Heart left ventricle (tissue), 16 donors: ENCODE data around the gene SUMO3. TPM values are rescaled to one million over a fixed set of nuclear protein-coding genes. Genes with fewer than 3 reads are reported as not detected.

ENCODE experiments used
- ATAC-seq, 4 donors: fragments of 200-7000 bp; cut with Tn5 transposase; one replicate each; pipeline ENCODE4 v1.9.1; 2020 to 2022; ENCODE audit warnings: moderate library complexity in 4 of 4, mild to moderate bottlenecking in 3 of 4, moderate number of reproducible peaks in 1 of 4
- DNase-seq, 5 donors: peaks; one replicate each; pipeline ENCODE4 v3.0.0-alpha.2; 2020
- H3K27ac ChIP-seq, 12 donors: fragments of 200-600 bp; sonication (generic) in 4 of 12; one replicate each; pipeline versions ENCODE4 v1.5.0 to v1.8.0; 2016 to 2022; ENCODE audit warnings: mild to moderate bottlenecking in 2 of 12
- H3K27me3 ChIP-seq, 9 donors: fragments of 200-600 bp; sonication (generic) in 2 of 9; one replicate each; pipeline versions ENCODE4 v1.5.1 to v1.8.0; 2016 to 2022; ENCODE audit warnings: mild to moderate bottlenecking in 3 of 9
- H3K36me3 ChIP-seq, 9 donors: fragments of 200-600 bp; sonication (generic) in 2 of 9; one replicate each; pipeline versions ENCODE4 v1.5.0 to v1.8.0; 2018 to 2022; ENCODE audit warnings: mild to moderate bottlenecking in 2 of 9
- H3K4me1 ChIP-seq, 12 donors: fragments of 200-600 bp; sonication (generic) in 4 of 12; one replicate each; pipeline versions ENCODE4 v1.5.0 to v1.8.0; 2016 to 2022; ENCODE audit warnings: mild to moderate bottlenecking in 3 of 12
- H3K4me3 ChIP-seq, 12 donors: fragments of 200-600 bp; sonication (generic) in 4 of 12; one replicate each; pipeline versions ENCODE4 v1.5.0 to v1.8.0; 2017 to 2022; ENCODE audit warnings: mild to moderate bottlenecking in 9 of 12, moderate library complexity in 4 of 12
- H3K9me3 ChIP-seq, 12 donors: fragments of 200-600 bp; sonication (generic) in 4 of 12; one replicate each; pipeline versions ENCODE4 v1.5.0 to v1.8.0; 2016 to 2022; ENCODE audit warnings: mild to moderate bottlenecking in 1 of 12
- CTCF ChIP-seq, 12 donors: fragments of 200-600 bp; sonication (generic) in 4 of 12; IDR thresholded peaks; one replicate each; pipeline versions ENCODE4 v1.5.0 to v1.8.0; 2018 to 2022; ENCODE audit warnings: antibody characterized with exemption in 12 of 12, mild to moderate bottlenecking in 5 of 12
- POLR2A ChIP-seq, 2 donors: fragments of 450-650 bp; IDR thresholded peaks; one replicate each; pipeline ENCODE4 v1.6.1; 2017; ENCODE audit warnings: antibody characterized with exemption in 2 of 2, mild to moderate bottlenecking in 2 of 2, moderate library complexity in 2 of 2
- WGBS, 4 donors: extraction: QIAGEN DNeasy Blood & Tissue Kit in 2 of 4; methylation state at CpG; one replicate each; pipeline versions ENCODE4 v1.1.5 to v1.1.7; 2013 to 2018; 5-methylcytosine and 5-hydroxymethylcytosine counted together
- intact Hi-C, 10 donors: fragments of 100-400 bp; cut with DNase I; formaldehyde crosslinking; loops; one replicate each; pipeline versions ENCODE4 v1.11.1 to v1.14.2; 2022
- polyA plus RNA-seq, 2 donors: library from polyadenylated mRNA; stranded (reverse); fragments of 200-250 nt; gene quantifications; one replicate each; pipeline ENCODE4 v1.2.3, GENCODE V29; 2013
- total RNA-seq, 9 donors: library from RNA; depleted of rRNA in 2 of 9; stranded (reverse); fragments of >200 nt in 2 of 9; fragmentation: NEBNext Ultra II Directional in 3 of 9; extraction: Animal tissue kit (Norgen Biotek cat#: 25700) in 3 of 9; gene quantifications; one replicate each; pipeline versions ENCODE4 v1.1.0 to v1.2.4, GENCODE V29; 2016 to 2023
- donor health status: ischemic (EF 13 %, LVEDD 7.1; RV severe dilation, severe dysfunction).
- donor health status: healthy with polysubstance abuse.
- donor health status: DM: no; HTN: yes; CAD: no.
- donor health status: DM: no; HTN: no; CAD: no.
- donor health status: ischemic (EF 25% LVEDD 6.9; RV normal size, moderate dysfunction).
- donor health status: ischemic (EF 25% LVEDD 5.7; RV mildly dilated, moderate dysfunction).
- donor health status: healthy.
- donor health status: DM: yes; HTN: yes; CAD: no.
- donor health status: ischemic (EF 35%, LVEDD 5.7; RV mildly dilated, moderate dysfunction).
- donor health status: nonischemic (EF 11% LVEDD 7.7; RV severe dilation, severe dysfunction).
- donor health status: DM: yes; HTN: yes; CAD: no.
- donor health status: PGD.
- donor health status: ischemic (EF 29% LVEDD 5.4; RV normal size, mild dysfunction).
- donor health status: nonischemic (EF 23%, LVEDD 6.1; RV moderate dilation, normal function).

Gene SUMO3
- total and polyA plus RNA-seq, 11 donors = 22.0 to 108 (median 78.1) TPM

GRCh38 chr21:44774972-44775371 lies 42.9 kb downstream of the SUMO3 start:
- DNase-seq = no peak
- WGBS, 4 donors = 96 to 98% (median 96%) methylated on average over 8 of the region's 8 CpGs
- no peak overlapping the region for H3K4me3 ChIP-seq
- no peaks in the 10 kb centered on the region for H3K27me3 ChIP-seq
- peaks cover 0 to 7% (median 0%) of the 10 kb centered on the region in 12 donors for H3K4me1 ChIP-seq
- peaks cover 3 to 84% (median 77%) of the 10 kb centered on the region in 9 donors for H3K36me3 ChIP-seq
- intact Hi-C loops = no loop called here
- no peak overlapping the region for H3K27ac ChIP-seq
- no peak for ATAC-seq
- TF ChIP-seq CTCF (IDR thresholded peaks at IDR 0.05) (no peak), POLR2A (IDR thresholded peaks at IDR 0.05) (no peak)
- no peaks in the 10 kb centered on the region for H3K9me3 ChIP-seq

- TF ChIP-seq CTCF (IDR thresholded peaks at IDR 0.05) (no peak), POLR2A (IDR thresholded peaks at IDR 0.05) (no peak)
- no peaks in the 10 kb centered on the region for H3K4me1 ChIP-seq
- DNase-seq (no peak), ATAC-seq (no peak)
- WGBS, 4 donors = 90 to 94% (median 93%) methylated on average over 20 of the region's 20 CpGs
- no peak overlapping the region for H3K4me3 ChIP-seq
- no peak overlapping the region for H3K27ac ChIP-seq
- H3K36me3 ChIP-seq = peaks cover 3 to 96% (median 88%) of the 10 kb centered on the region in 9 donors
- no peaks in the 10 kb centered on the region for H3K9me3 ChIP-seq
- H3K27me3 ChIP-seq = no peaks in the 10 kb centered on the region
- intact Hi-C loops = no loop called here
Observed at GRCh38 chr21:44773291-44773932, 44.5 kb downstream of the SUMO3 start.

GRCh38 chr21:44771896-44772525 lies 45.9 kb downstream of the SUMO3 start:
- Histone ChIP-seq H3K4me3 (no peak overlapping the region), H3K9me3 (no peaks in the 10 kb centered on the region), H3K27me3 (no peaks in the 10 kb centered on the region), H3K4me1 (no peaks in the 10 kb centered on the region), H3K27ac (no peak overlapping the region), H3K36me3 (peaks cover 3 to 84% (median 77%) of the 10 kb centered on the region in 9 donors)
- DNase-seq (no peak), ATAC-seq (no peak)
- intact Hi-C loops = no loop called here
- 91 to 95% (median 95%) methylated on average over 16 to 17 of the region's 17 CpGs for WGBS, 4 donors
- TF ChIP-seq POLR2A (IDR thresholded peaks at IDR 0.05) = no peak
- TF ChIP-seq CTCF (IDR thresholded peaks at IDR 0.05) = no peak
